ENCODE results near the gene BCO2. TPM values are rescaled to one million over a fixed set of nuclear protein-coding genes. Genes with fewer than 3 reads are reported as not detected.

Gene BCO2
- total RNA-seq, 2 experiments from 2014 or later, result 0.97 to 1.4 TPM

DNA sequence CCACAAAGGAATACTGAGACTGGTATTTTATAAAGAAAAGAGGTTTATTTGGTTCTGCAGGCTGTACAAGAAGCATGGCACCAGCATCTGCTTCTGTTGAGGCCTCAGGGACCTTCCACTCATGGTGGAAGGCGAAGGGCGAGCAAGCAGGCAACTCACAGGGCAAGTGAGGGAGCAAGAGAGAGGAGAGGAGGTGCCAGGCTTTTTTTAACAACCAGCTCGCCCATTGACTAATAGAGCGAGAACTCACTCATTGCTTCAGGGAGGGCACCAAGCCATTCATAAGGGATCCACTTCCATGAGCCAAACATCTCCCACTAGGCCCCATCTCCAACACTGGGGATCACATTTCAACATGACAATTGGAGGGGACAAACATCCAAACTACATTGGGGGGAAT is 52.2 kb downstream of the BCO2 start:
- Mint-ChIP-seq H3K27ac (no peak overlapping the region), H3K9me3 (no peaks in the 10 kb centered on the region), H3K4me3 (peak overlapping the region; percentile 70), H3K36me3 (ENCODE audit: low read depth) (peaks cover 21% of the 10 kb centered on the region), H3K27me3 (peaks cover 1% of the 10 kb centered on the region), H3K4me1 (ENCODE audit: low read depth) (peaks cover 15% of the 10 kb centered on the region)
- TF ChIP-seq, protein P1, sequence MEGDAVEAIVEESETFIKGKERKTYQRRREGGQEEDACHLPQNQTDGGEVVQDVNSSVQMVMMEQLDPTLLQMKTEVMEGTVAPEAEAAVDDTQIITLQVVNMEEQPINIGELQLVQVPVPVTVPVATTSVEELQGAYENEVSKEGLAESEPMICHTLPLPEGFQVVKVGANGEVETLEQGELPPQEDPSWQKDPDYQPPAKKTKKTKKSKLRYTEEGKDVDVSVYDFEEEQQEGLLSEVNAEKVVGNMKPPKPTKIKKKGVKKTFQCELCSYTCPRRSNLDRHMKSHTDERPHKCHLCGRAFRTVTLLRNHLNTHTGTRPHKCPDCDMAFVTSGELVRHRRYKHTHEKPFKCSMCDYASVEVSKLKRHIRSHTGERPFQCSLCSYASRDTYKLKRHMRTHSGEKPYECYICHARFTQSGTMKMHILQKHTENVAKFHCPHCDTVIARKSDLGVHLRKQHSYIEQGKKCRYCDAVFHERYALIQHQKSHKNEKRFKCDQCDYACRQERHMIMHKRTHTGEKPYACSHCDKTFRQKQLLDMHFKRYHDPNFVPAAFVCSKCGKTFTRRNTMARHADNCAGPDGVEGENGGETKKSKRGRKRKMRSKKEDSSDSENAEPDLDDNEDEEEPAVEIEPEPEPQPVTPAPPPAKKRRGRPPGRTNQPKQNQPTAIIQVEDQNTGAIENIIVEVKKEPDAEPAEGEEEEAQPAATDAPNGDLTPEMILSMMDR (IDR thresholded peaks at IDR 0.05), result no peak
- no peak for ATAC-seq
- intact Hi-C loops (cut with micrococcal nuclease), result no loop called here
- DNase-seq, result no peak
- ChIA-PET CTCF (interaction anchor here (1.6 to 5.1 kb wide), 2 partner anchors 8 to 53 kb away, joined by 4 to 37 read pairs; no protein-coding TSS in a partner anchor), POLR2A (interaction anchor here (1.0 to 1.5 kb wide), 2 partner anchors 9 to 46 kb away, joined by 4 to 5 read pairs; no protein-coding TSS in a partner anchor)

DNA sequence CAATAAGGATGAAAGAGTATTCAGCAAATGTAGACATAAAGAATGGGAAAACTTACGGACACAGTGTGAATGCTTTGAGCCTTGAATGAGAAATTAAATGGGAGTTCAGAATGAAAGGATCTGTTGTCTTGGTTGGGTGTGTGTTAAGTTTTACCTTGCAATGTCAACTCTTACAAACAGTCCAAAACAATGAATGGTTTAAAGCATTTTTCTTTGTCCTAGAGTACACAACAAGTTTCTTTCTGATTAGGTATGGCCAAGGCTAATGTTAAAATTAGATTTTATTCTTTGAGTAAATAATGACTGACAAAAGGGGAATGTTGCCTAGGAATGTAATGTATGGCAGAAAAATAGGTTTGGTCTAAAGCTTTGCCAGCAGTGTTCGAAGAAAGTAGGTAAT is 53.4 kb downstream of the BCO2 start:
- ChIA-PET CTCF (interaction anchor here (1.6 to 5.1 kb wide), 2 partner anchors 9 to 52 kb away, joined by 4 to 37 read pairs; no protein-coding TSS in a partner anchor), POLR2A (interaction anchor here (1.5 kb wide), 1 partner anchor 45 kb away, joined by 4 read pairs; no protein-coding TSS in a partner anchor)
- peaks cover 21% of the 10 kb centered on the region for H3K36me3 Mint-ChIP-seq (ENCODE audit: low read depth)
- H3K27me3 Mint-ChIP-seq, result peaks cover 1% of the 10 kb centered on the region
- H3K9me3 Mint-ChIP-seq, result no peaks in the 10 kb centered on the region
- ATAC-seq, result no peak
- H3K4me1 Mint-ChIP-seq (ENCODE audit: low read depth), result peaks cover 15% of the 10 kb centered on the region
- no peak overlapping the region for H3K4me3 Mint-ChIP-seq
- no peak for DNase-seq
- TF ChIP-seq, protein P1 (IDR thresholded peaks at IDR 0.05), result no peak
- intact Hi-C loops (cut with micrococcal nuclease), result no loop called here
- H3K27ac Mint-ChIP-seq, result no peak overlapping the region

DNA sequence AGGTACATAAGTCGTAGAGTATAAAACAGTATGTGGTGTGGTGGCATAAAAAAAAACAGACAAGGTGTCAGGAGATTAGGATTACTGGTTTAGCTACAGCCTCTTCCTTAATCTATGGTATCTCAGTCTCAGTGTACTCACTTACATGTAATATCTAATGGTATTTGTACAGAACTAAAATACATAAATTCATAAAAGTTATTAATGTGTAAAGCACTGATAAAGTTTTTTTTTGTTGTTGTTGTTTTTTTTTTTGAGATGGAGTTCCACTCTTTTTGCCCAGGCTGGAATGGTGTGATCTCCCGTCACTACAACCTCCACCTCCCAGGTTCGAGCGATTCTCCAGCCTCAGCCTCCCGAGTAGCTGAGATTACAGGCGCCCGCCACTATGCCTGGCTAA is 53.8 kb downstream of the BCO2 start:
- H3K4me1 Mint-ChIP-seq (ENCODE audit: low read depth), result peaks cover 15% of the 10 kb centered on the region
- peaks cover 23% of the 10 kb centered on the region for H3K36me3 Mint-ChIP-seq (ENCODE audit: low read depth)
- intact Hi-C loops (cut with micrococcal nuclease), result no loop called here
- H3K27me3 Mint-ChIP-seq, result peaks cover 1% of the 10 kb centered on the region
- ATAC-seq, result no peak
- DNase-seq, result no peak
- H3K27ac Mint-ChIP-seq, result no peak overlapping the region
- H3K4me3 Mint-ChIP-seq, result no peak overlapping the region
- CTCF ChIA-PET, result interaction anchor here (5.1 kb wide), 1 partner anchor 51 kb away, joined by 37 read pairs; no protein-coding TSS in a partner anchor
- POLR2A ChIA-PET, result interaction anchor here (0.6 kb wide), 1 partner anchor 129 kb away, joined by 3 read pairs; no protein-coding TSS in a partner anchor
- TF ChIP-seq, protein P1 (IDR thresholded peaks at IDR 0.05), result no peak
- H3K9me3 Mint-ChIP-seq, result no peaks in the 10 kb centered on the region

DNA sequence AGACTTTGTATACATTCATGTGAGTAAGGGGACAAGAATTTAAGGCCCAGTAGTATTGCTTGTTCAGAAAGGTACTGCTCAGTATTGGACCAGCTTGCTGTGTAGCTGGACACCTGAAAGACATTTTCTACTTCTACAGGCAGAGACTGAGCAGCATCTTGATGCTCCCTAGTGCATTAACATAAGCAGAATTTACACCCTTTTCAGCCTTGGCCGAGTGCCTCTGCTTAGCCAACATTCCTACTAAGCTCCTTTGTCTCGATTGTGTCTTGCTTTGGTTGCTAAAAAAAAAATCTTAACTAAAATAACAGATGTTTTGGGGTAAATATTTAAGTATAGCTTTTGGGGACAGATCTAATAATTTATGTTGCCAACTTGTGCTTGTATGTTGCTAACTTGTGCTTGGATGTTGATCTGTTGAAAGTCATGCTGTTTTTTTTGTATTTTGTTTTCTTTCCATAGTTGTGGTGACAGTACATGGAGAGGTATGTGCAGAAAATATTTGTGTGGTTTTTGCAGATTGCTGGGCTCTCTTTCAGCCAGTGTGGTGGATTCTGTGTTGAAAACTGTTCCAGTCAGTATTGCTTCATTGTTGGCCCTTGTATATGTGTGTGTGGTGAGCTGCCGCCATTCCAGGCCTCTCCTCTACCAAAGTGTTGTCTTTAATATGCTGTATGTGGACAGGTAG is 54.6 kb downstream of the BCO2 start:
- Mint-ChIP-seq H3K27ac (no peak overlapping the region), H3K4me1 (ENCODE audit: low read depth) (peaks cover 15% of the 10 kb centered on the region), H3K27me3 (peaks cover 1% of the 10 kb centered on the region), H3K9me3 (no peaks in the 10 kb centered on the region), H3K36me3 (ENCODE audit: low read depth) (peaks cover 23% of the 10 kb centered on the region), H3K4me3 (no peak overlapping the region)
- ChIA-PET POLR2A (interaction anchor here (0.6 to 1.3 kb wide), 3 partner anchors 10 to 644 kb away, joined by 3 to 4 read pairs (median 3); no protein-coding TSS in a partner anchor), CTCF (interaction anchor here (5.1 kb wide), 1 partner anchor 51 kb away, joined by 37 read pairs; no protein-coding TSS in a partner anchor)
- no peak for ATAC-seq
- DNase-seq, result no peak
- TF ChIP-seq, protein P1 (IDR thresholded peaks at IDR 0.05), result no peak
- intact Hi-C loops (cut with micrococcal nuclease), result no loop called here

DNA sequence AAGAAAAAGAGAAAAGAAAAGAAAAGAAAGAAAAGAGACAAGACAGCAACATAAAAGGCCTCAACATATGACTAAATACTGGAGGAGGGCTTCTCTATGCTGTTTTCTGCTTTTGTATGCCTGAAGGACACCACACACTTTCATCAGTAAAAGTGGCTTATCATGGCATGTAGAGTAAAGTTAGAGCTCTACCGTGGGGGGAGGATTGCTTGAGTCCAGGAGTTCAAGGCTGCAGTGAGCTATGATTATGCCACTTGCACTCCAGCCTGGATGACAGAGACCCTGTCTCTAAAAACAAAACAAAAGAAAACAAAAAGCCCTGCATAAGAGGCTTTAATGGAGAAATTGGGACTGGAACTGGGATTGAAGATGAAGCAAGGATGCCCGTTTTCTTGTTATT is 56.6 kb downstream of the BCO2 start:
- TF ChIP-seq, protein P1 (IDR thresholded peaks at IDR 0.05), result no peak
- POLR2A ChIA-PET, result interaction anchor here (1.5 kb wide), 1 partner anchor 48 kb away, joined by 4 read pairs; no protein-coding TSS in a partner anchor
- DNase-seq (no peak), ATAC-seq (no peak)
- CTCF ChIA-PET, result interaction anchor here (0.9 to 3.0 kb wide), 3 partner anchors 13 to 48 kb away, joined by 3 to 15 read pairs (median 10); no protein-coding TSS in a partner anchor
- intact Hi-C loops (cut with micrococcal nuclease), result no loop called here
- peaks cover 37% of the 10 kb centered on the region for H3K36me3 Mint-ChIP-seq (ENCODE audit: low read depth)
- H3K9me3 Mint-ChIP-seq, result no peaks in the 10 kb centered on the region
- peaks cover 12% of the 10 kb centered on the region for H3K4me1 Mint-ChIP-seq (ENCODE audit: low read depth)
- no peaks in the 10 kb centered on the region for H3K27me3 Mint-ChIP-seq
- no peak overlapping the region for H3K4me3 Mint-ChIP-seq
- no peak overlapping the region for H3K27ac Mint-ChIP-seq
